Endothelial cell of umbilical vein (primary cell): ENCODE data around the gene MYO7B. TPM values are rescaled to one million over a fixed set of nuclear protein-coding genes. Genes with fewer than 3 reads are reported as not detected.

Experiments used
- BruUV-seq: library from RNA; stranded (reverse); fragments of 400-500 nt; replicated peaks from 2 replicates; lab custom pipeline; 2021; lab: Mats Ljungman, UMichigan
- CTCF ChIA-PET: fragments of 300-600, 350-600 bp; sonication (Branson Sonifier 250); formaldehyde crosslinking; loops from one replicate; lab custom pipeline; 2021; ENCODE audit warnings: antibody characterized with exemption, inconsistent platforms; lab: Charles Lee
- POLR2A ChIA-PET: fragments of 300-600, 350-600 bp; sonication (Branson Sonifier 250); formaldehyde crosslinking; loops from one replicate; lab custom pipeline; 2021; ENCODE audit warnings: antibody characterized with exemption, inconsistent platforms; lab: Charles Lee
- DNase-seq: peaks from one replicate; pipeline ENCODE4 v3.0.0-alpha.2; 2011; ENCODE audit warnings: low read depth, low spot score
- FAIRE-seq: peaks from 2 replicates; lab custom pipeline; 2011; peaks lifted over from hg19 to GRCh38; lab: Jason Lieb, UNC
- H2AFZ ChIP-seq: 2 replicates; pipeline ENCODE4 v1.6.0; 2012; ENCODE audit warnings: low read depth, low read length, control low read depth, inconsistent platforms
- H3K27ac ChIP-seq: 2 replicates; pipeline ENCODE4 v1.5.1; 2011; ENCODE audit warnings: low read depth, mild to moderate bottlenecking, control low read depth, low read length, moderate library complexity; ENCODE audit not compliant: insufficient read depth
- H3K27me3 ChIP-seq, 2 experiments: 2 replicates each; pipeline versions ENCODE4 v1.6.0 to v1.6.1; 2011; ENCODE audit warnings: low read length in 2 of 2, mixed read lengths in 1 of 2; ENCODE audit not compliant: control insufficient read depth in 2 of 2, insufficient read depth in 2 of 2
- H3K36me3 ChIP-seq, 2 experiments: 2 replicates in 1 of 2; 3 replicates in 1 of 2; pipeline ENCODE4 v1.5.1; 2011; ENCODE audit warnings: low read length in 2 of 2, mild to moderate bottlenecking in 1 of 2, moderate library complexity in 1 of 2; ENCODE audit not compliant: control insufficient read depth in 2 of 2, insufficient read depth in 2 of 2; ENCODE audit errors: extremely low read depth in 1 of 2
- H3K4me1 ChIP-seq: 3 replicates; pipeline ENCODE4 v1.5.1; 2011; ENCODE audit warnings: mild to moderate bottlenecking, low read length; ENCODE audit not compliant: control insufficient read depth, insufficient read depth; ENCODE audit errors: extremely low read depth
- H3K4me2 ChIP-seq: 2 replicates; pipeline ENCODE4 v1.6.1; 2011; ENCODE audit warnings: low read length, control low read depth, mixed read lengths; ENCODE audit not compliant: insufficient read depth
- H3K4me3 ChIP-seq, 3 experiments: fragments of 200-600 bp in 1 of 3; sonication (generic), shearing (Covaris generic) in 1 of 3; replicated peaks in 1 of 3; 2 replicates each; pipeline ENCODE4 v1.5.1; 2011 to 2016; ENCODE audit warnings: control low read depth in 3 of 3, low read length in 3 of 3, mild to moderate bottlenecking in 2 of 3, inconsistent platforms in 1 of 3, low read depth in 1 of 3, moderate library complexity in 1 of 3; ENCODE audit not compliant: insufficient read depth in 1 of 3
- H3K79me2 ChIP-seq: 2 replicates; pipeline ENCODE4 v1.6.0; 2012; ENCODE audit warnings: low read length, inconsistent platforms; ENCODE audit not compliant: control insufficient read depth, insufficient read depth
- H3K9ac ChIP-seq: replicated peaks from 2 replicates; pipeline ENCODE3; 2011; ENCODE audit warnings: low read length, control low read depth; ENCODE audit not compliant: insufficient read depth; ENCODE audit errors: extremely low read depth
- H3K9me1 ChIP-seq: replicated peaks from 3 replicates; pipeline ENCODE4 v1.6.0; 2011; ENCODE audit warnings: mild to moderate bottlenecking, low read length; ENCODE audit not compliant: control insufficient read depth, insufficient read depth; ENCODE audit errors: extremely low read depth
- H3K9me3 ChIP-seq: replicated peaks from 2 replicates; pipeline ENCODE4 v1.5.1; 2012; ENCODE audit warnings: low read length, inconsistent platforms; ENCODE audit not compliant: control insufficient read depth, insufficient read depth
- H4K20me1 ChIP-seq: replicated peaks from 2 replicates; pipeline ENCODE3; 2011; ENCODE audit warnings: mild to moderate bottlenecking, low read length; ENCODE audit not compliant: control insufficient read depth, insufficient read depth; ENCODE audit errors: extremely low read depth
- EZH2 ChIP-seq: IDR thresholded peaks from 2 replicates; pipeline ENCODE4 v1.6.1; 2012; ENCODE audit warnings: borderline replicate concordance, low read depth, mild to moderate bottlenecking, moderate library complexity, low read length, inconsistent platforms; ENCODE audit not compliant: severe bottlenecking
- GATA2 ChIP-seq: IDR thresholded peaks from 2 replicates; pipeline ENCODE4 v1.7.0; 2011; ENCODE audit warnings: low read depth, mild to moderate bottlenecking, moderate library complexity, mixed read lengths, low read length; ENCODE audit not compliant: insufficient read length, insufficient read depth
- JUN ChIP-seq: IDR thresholded peaks from 2 replicates; pipeline ENCODE4 v1.6.1; 2011; ENCODE audit warnings: borderline replicate concordance, low read depth; ENCODE audit not compliant: insufficient read length, insufficient read depth
- MAX ChIP-seq: IDR thresholded peaks from 2 replicates; pipeline ENCODE4 v1.6.1; 2011; ENCODE audit not compliant: insufficient read depth, insufficient read length
- MYC ChIP-seq: IDR thresholded peaks from one replicate; pipeline ENCODE4 v1.6.1; 2011; ENCODE audit warnings: mild to moderate bottlenecking, low read depth, low read length
- POLR2A ChIP-seq: IDR thresholded peaks from 2 replicates; pipeline ENCODE4 v1.6.1; 2012; ENCODE audit warnings: low read depth, mild to moderate bottlenecking, control low read depth, low read length
- POLR2AphosphoS5 ChIP-seq: IDR thresholded peaks from 2 replicates; pipeline ENCODE4 v1.6.1; 2012; ENCODE audit warnings: low read depth, mild to moderate bottlenecking, control low read depth, low read length, moderate library complexity; ENCODE audit not compliant: insufficient read depth
- dilution Hi-C: fragments of 300-500 bp; cut with MboI; formaldehyde crosslinking; loops from one replicate; pipeline ENCODE4 v1.15.0; 2019; ENCODE audit warnings: low sequenced_read_pairs; ENCODE audit not compliant: extremely low pct_ligation_motif_present
- intact Hi-C: fragments of 100-400 bp; cut with micrococcal nuclease; formaldehyde crosslinking; loops from one replicate; pipeline ENCODE4 v1.10.0; 2022
- polyA plus RNA-seq, 4 experiments: library from polyadenylated mRNA; depleted of rRNA in 3 of 4; stranded (reverse) in 3 of 4; unstranded in 1 of 4; fragments of >200 nt; gene quantifications; 2 replicates each; pipeline versions ENCODE4 v1.2.1 to v1.2.3, GENCODE V29; 2011 to 2012; ENCODE audit warnings: missing spikeins in 1 of 4
- total RNA-seq: library from RNA; stranded (reverse); gene quantifications from 2 replicates; pipeline ENCODE4 v1.2.3, GENCODE V29; 2021

The MYO7B gene
- total and polyA plus RNA-seq, 2 donors (not counting 3 experiments of a cell fraction or from before 2014, with no cell fraction given), result 0.17 TPM; not detected in 1

GRCh38 chr2:127629637-127630036 lies 94.2 kb downstream of the MYO7B start:
- no peak for TF ChIP-seq GATA2
- no peak for TF ChIP-seq MAX
- CTCF ChIA-PET, result interaction anchor here (1.0 to 2.5 kb wide), 3 partner anchors 20 to 38 kb away, joined by 3 to 9 read pairs (median 3); no protein-coding TSS in a partner anchor

DNA sequence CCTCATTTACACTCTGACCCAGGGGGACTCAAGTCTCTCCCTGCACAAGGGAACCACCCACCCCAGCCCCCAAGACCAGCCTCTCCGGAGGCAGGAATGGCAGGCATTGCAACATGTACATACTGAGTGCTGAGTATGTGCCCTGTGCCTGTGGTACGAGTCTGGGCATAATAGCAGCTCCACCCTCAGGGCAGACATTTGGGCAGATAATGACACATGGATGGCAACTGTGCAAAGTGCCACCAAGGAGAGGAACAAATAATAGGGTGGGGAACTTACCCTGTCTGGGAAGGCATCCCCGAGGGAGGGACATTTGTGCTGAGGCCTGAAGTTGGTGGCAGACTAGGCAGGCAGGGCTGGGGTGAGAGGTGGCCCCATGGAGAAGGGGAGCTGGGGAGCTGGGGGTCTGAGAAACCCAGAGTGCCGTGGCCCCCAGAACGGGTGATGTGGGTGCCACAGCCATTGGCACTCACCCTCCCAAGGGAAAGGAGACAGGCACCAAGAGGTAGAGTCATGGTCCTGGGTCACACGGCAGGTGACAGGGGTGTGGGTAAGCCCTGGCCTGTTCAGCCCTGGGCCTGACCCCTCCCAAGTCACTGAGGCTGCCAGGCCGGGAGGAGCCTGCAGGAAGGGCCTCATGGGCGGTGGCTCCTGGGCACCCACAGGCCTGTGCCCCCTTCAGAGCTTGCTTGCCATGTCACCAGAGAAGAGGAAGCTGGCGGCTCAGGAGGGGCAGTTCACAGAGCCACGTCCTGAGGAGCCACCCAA lies 94.8 kb downstream of the MYO7B start:
- FAIRE-seq (no peak), DNase-seq (no peak)
- Histone ChIP-seq H3K4me2 (no peak overlapping the region), H3K27me3 (no peaks in the 10 kb centered on the region), H3K4me3 (no peak overlapping the region), H3K4me1 (no peaks in the 10 kb centered on the region), H3K79me2 (no peaks in the 10 kb centered on the region), H2AFZ (no peak overlapping the region), H3K9me1 (no peaks in the 10 kb centered on the region), H3K9ac (no peak overlapping the region), H3K36me3 (no peaks in the 10 kb centered on the region), H4K20me1 (no peaks in the 10 kb centered on the region), H3K9me3 (no peaks in the 10 kb centered on the region), H3K27ac (no peak overlapping the region)
- no peak for TF ChIP-seq MYC
- TF ChIP-seq GATA2, result no peak
- TF ChIP-seq JUN, result no peak
- no peak for TF ChIP-seq POLR2AphosphoS5
- TF ChIP-seq MAX, result no peak
- no peak for TF ChIP-seq POLR2A
- TF ChIP-seq EZH2, result no peak
- BruUV-seq, result no TSS peak
- POLR2A ChIA-PET, result no interaction called here
- dilution Hi-C loops, result no loop called here
- intact Hi-C loops, result no loop called here
- CTCF ChIA-PET, result interaction anchor here (0.7 to 2.5 kb wide), 7 partner anchors 20 to 51 kb away, joined by 3 to 9 read pairs (median 3); no protein-coding TSS in a partner anchor

More at GRCh38 chr2:127629637-127630036, 94.2 kb downstream of the MYO7B start:
- FAIRE-seq (no peak), DNase-seq (no peak)
- intact Hi-C loops, result no loop called here
- Histone ChIP-seq H3K4me2 (no peak overlapping the region), H4K20me1 (no peaks in the 10 kb centered on the region), H3K36me3 (no peaks in the 10 kb centered on the region), H2AFZ (no peak overlapping the region), H3K79me2 (no peaks in the 10 kb centered on the region), H3K9me1 (no peaks in the 10 kb centered on the region), H3K27me3 (no peaks in the 10 kb centered on the region), H3K9me3 (no peaks in the 10 kb centered on the region), H3K4me3 (no peak overlapping the region), H3K4me1 (no peaks in the 10 kb centered on the region), H3K9ac (no peak overlapping the region), H3K27ac (no peak overlapping the region)
- BruUV-seq, result no TSS peak
- dilution Hi-C loops, result no loop called here
- POLR2A ChIA-PET, result no interaction called here
